CD4-positive, alpha-beta T cell treated with Interleukin-1 beta for 1 hour (primary cell): Measurements from ENCODE around the gene SLC10A4.

Source experiments
- DNase-seq, 2 donors: peaks; one replicate each; pipeline ENCODE4 v3.0.0-alpha.2; 2020 to 2022

The SLC10A4 gene

GRCh38 chr4:48490012-48490679 is 7.0 kb downstream of the SLC10A4 start, which contains the start of gene ZAR1:
Gene ZAR1, plus strand, starts transcription at chr4:48490252. Its CDS starts 40 bp downstream, at chr4:48490292.
- no peak for DNase-seq

- no peak for DNase-seq
Measured at GRCh38 chr4:48490680-48491513, 7.8 kb downstream of the SLC10A4 start.

- no peak for DNase-seq
Measured at GRCh38 chr4:48491514-48492176, 8.5 kb downstream of the SLC10A4 start.

GRCh38 chr4:48493452-48494100 is 10.4 kb downstream of the SLC10A4 start:
- no peak for DNase-seq

GRCh38 chr4:48495941-48496340 is 12.8 kb downstream of the SLC10A4 start:
- no peak for DNase-seq

- no peak for DNase-seq
Measured at GRCh38 chr4:48498895-48499294, 15.8 kb downstream of the SLC10A4 start.

GRCh38 chr4:48499551-48500066 is 16.5 kb downstream of the SLC10A4 start:
- no peak for DNase-seq

- no peak for DNase-seq
Measured at GRCh38 chr4:48503233-48504025, 20.3 kb downstream of the SLC10A4 start.

GRCh38 chr4:48504026-48504330 is 20.8 kb downstream of the SLC10A4 start:
- DNase-seq = no peak

- no peak for DNase-seq
Measured at GRCh38 chr4:48504352-48504751, 21.2 kb downstream of the SLC10A4 start.

GRCh38 chr4:48506716-48507115 is 23.6 kb downstream of the SLC10A4 start:
- DNase-seq = no peak

- DNase-seq = no peak
Measured at GRCh38 chr4:48509543-48509942, 26.4 kb downstream of the SLC10A4 start.

- no peak for DNase-seq
Measured at GRCh38 chr4:48518143-48518542, 35.0 kb downstream of the SLC10A4 start.

GRCh38 chr4:48526406-48526805 is 43.3 kb downstream of the SLC10A4 start:
- DNase-seq = no peak

GRCh38 chr4:48538358-48538757 is 55.2 kb downstream of the SLC10A4 start:
- no peak for DNase-seq
